Esophagus muscularis mucosa (tissue), 4 donors: ENCODE data around the gene TUSC2.

Source experiments
- CTCF ChIP-seq, 3 experiments: fragments of 200-600 bp in 2 of 3; fragments of 450-650 bp in 1 of 3; sonication (generic) in 2 of 3; IDR thresholded peaks; one replicate each; pipeline ENCODE4 v1.5.1; 2017 to 2019; ENCODE audit warnings: antibody characterized with exemption in 3 of 3, mild to moderate bottlenecking in 2 of 3, moderate library complexity in 1 of 3
- EP300 ChIP-seq: sonication (generic); formaldehyde crosslinking; IDR thresholded peaks from one replicate; pipeline ENCODE4 v1.6.1; 2017; ENCODE audit warnings: antibody characterized with exemption
- POLR2A ChIP-seq: fragments of 450-650 bp; IDR thresholded peaks from one replicate; pipeline ENCODE4 v1.6.1; 2017; ENCODE audit warnings: antibody characterized with exemption, moderate library complexity, mild to moderate bottlenecking, low read depth
- POLR2AphosphoS5 ChIP-seq, 2 donors: sonication (generic); formaldehyde crosslinking; IDR thresholded peaks; one replicate each; pipeline ENCODE4 v1.6.1; 2017; ENCODE audit warnings: antibody characterized with exemption in 2 of 2

DNA sequence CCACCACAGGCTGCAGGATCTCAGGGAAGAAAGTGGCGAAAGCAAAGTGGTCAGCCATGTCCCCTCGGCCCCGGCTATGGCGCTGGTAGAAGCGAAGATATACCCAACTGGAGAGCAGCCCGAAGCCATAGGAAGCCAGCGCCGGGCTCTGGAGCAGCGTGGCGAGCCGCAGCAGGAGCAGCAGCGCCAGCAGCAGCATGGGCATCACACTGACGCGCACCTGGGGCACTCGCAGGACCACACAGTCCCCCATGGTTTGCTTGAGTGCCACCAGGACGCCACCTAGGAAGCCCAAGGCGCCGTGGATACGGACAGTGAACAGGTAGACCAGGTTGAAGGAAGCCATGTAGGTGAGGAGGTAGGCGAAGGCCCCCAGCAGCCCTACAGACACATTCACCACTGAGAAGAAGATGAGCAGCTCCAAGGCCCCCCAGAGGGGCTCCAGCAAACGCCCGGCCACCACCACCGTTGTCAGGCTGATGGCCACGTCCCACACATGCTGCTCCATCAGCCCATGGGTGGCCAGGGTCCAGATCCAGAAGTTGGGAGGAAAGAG is 30.4 kb upstream of the TUSC2 start:
- TF ChIP-seq CTCF (IDR thresholded peaks at IDR 0.05), result no peak
- no peak for TF ChIP-seq POLR2A
- no peak for TF ChIP-seq POLR2AphosphoS5 (IDR thresholded peaks at IDR 0.05)
- no peak for TF ChIP-seq EP300
